ENCODE measurements around the gene RGS3. TPM values are rescaled to one million over a fixed set of nuclear protein-coding genes. Genes with fewer than 3 reads are reported as not detected.

RGS3 gene
- total RNA-seq, 2 donors from 2014 or later, result 112 to 184 TPM

DNA sequence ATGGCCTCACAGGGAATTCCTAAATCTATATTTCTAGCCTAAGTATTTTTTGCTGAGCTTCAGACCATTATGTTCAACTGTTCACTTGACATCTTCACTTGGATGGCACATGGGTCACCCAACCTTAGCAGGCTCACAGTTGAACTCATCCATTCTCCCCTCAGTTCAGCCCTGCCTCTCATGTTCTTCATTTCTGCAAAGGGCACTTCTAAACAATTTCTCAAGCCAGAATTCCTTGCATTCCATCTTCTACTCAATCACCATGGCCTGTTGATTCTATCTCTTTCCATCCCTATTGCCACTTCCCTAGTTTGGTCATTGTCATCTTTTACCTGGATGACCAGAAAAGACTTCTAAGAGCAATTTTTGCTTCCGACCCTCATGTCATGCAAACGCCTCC lies 7.3 kb upstream of the RGS3 start:
- Histone ChIP-seq H3K4me3 (no peak overlapping the region), H3K9me3 (no peaks in the 10 kb centered on the region), H3K27ac (peak overlapping the region; percentile 87 to 88), H3K36me3 (no peaks in the 10 kb centered on the region), H3K4me1 (peaks cover 0 to 34% of the 10 kb centered on the region in 2 donors), H3K27me3 (no peaks in the 10 kb centered on the region)
- no peak for TF ChIP-seq CTCF (IDR thresholded peaks at IDR 0.05)
- DNase-seq (ENCODE audit: low spot score), result peak; percentile 42

DNA sequence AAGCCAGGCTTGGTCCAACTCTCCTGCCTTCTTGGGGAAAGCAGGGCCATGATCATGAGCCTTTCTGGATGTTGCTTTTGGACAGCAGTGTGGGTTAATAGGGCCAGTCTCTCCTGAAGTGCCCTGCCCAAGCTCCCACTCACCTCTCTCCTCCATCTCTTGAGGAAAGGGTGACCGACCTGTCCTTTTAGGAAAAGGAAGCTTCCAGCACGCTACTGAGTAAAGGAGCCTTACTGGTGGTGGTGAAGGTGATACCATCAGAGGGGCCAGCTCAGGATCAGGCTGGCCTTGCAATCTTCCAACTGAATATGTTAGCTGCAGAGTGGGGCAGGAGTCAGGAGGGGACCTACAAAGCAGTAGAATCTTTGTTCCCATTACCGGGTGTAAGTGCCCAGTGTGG lies 2.2 kb upstream of the RGS3 start:
- Histone ChIP-seq H3K36me3 (no peaks in the 10 kb centered on the region), H3K9me3 (no peaks in the 10 kb centered on the region), H3K27me3 (no peaks in the 10 kb centered on the region), H3K4me3 (no peak overlapping the region), H3K4me1 (peaks cover 0 to 19% of the 10 kb centered on the region in 2 donors), H3K27ac (peak overlapping the region; percentile 74 to 89)
- peak; percentile 50 for DNase-seq (ENCODE audit: low spot score)
- no peak for TF ChIP-seq CTCF (IDR thresholded peaks at IDR 0.05)

- no peak for TF ChIP-seq CTCF (IDR thresholded peaks at IDR 0.05)
- Histone ChIP-seq H3K4me1 (peaks cover 0 to 15% of the 10 kb centered on the region in 2 donors), H3K36me3 (no peaks in the 10 kb centered on the region), H3K4me3 (no peak overlapping the region), H3K27me3 (no peaks in the 10 kb centered on the region), H3K9me3 (no peaks in the 10 kb centered on the region), H3K27ac (peak overlapping the region; percentile 74 to 89)
- no peak for DNase-seq (ENCODE audit: low spot score)
Measured at GRCh38 chr9:113461943-113462342, 1.6 kb upstream of the RGS3 start.

DNA sequence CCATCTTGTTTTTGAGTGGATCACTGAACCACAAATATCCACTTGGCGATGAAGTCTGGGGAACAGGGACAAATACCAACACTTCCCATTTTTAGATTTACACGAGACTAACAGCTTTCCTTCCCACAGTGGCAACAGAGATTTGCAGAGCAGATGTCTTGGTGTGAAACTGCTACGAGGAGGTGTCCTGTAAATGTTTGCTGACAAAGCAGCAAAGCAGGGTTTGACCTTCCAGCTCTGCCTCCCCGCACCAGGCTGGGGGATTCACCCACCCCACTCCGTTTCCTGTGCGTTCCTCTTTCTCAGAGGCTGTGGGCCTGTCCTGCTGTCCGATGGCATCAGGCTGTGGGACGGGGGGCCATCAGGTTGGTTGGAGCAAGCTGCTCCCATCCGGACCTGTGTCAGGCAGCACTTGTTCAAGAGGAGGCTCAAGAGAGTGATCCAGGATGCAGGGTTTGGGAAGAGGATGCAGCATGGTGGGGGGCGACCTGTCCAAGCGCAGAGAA lies 693 bp upstream of the RGS3 start:
- DNase-seq (ENCODE audit: low spot score), result peak; percentile 49
- Histone ChIP-seq H3K27ac (peak overlapping the region; percentile 74 to 89), H3K27me3 (no peaks in the 10 kb centered on the region), H3K36me3 (no peaks in the 10 kb centered on the region), H3K4me1 (peaks cover 0 to 10% of the 10 kb centered on the region in 2 donors), H3K4me3 (peak overlapping the region; percentile 43 to 51), H3K9me3 (no peaks in the 10 kb centered on the region)
- TF ChIP-seq CTCF (IDR thresholded peaks at IDR 0.05), result no peak

GRCh38 chr9:113464286-113464660 lies 746 bp downstream of the RGS3 start:
- TF ChIP-seq CTCF (IDR thresholded peaks at IDR 0.05), result no peak
- no peak for DNase-seq (ENCODE audit: low spot score)
- H3K4me3 ChIP-seq, result peak overlapping the region; percentile 43 to 51

DNA sequence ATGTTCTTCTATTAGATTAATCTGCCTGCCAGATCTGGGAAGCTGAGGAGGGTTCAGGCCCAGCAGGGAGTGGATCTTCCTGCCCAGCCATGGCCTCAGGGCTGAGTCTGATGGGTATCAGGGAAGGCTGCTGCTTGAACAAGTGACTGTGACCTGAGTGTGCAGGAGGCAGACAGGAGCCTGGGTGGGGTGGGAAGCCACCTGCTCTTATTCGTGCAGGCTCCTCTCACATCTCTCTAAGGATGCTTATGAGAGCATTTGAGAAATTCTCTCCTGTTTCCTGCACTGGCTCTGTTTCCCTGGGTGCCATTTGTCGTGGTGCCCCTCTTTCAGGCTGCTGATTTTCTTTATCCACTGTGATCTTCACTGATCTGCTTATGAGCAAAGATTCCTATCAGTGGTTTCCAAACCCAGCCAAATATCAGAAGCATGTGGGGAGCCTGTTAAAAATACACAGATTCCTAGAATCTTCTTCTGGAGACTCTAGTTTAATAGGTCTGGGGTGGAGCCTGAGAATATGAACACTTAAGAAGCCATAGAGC lies 2.1 kb downstream of the RGS3 start:
- no peaks in the 10 kb centered on the region for H3K27me3 ChIP-seq
- H3K4me1 ChIP-seq, result peaks cover 0 to 17% of the 10 kb centered on the region in 2 donors
- peak overlapping the region; percentile 74 to 89 for H3K27ac ChIP-seq
- peak overlapping the region; percentile 43 to 51 for H3K4me3 ChIP-seq
- no peak for TF ChIP-seq CTCF (IDR thresholded peaks at IDR 0.05)
- no peaks in the 10 kb centered on the region for H3K36me3 ChIP-seq
- peak; percentile 44 for DNase-seq (ENCODE audit: low spot score)
- H3K9me3 ChIP-seq, result no peaks in the 10 kb centered on the region

More at GRCh38 chr9:113464286-113464660, 746 bp downstream of the RGS3 start:
- H3K27ac ChIP-seq, result peak overlapping the region; percentile 74 to 89
- no peaks in the 10 kb centered on the region for H3K9me3 ChIP-seq
- H3K36me3 ChIP-seq, result no peaks in the 10 kb centered on the region
- peaks cover 0 to 16% of the 10 kb centered on the region in 2 donors for H3K4me1 ChIP-seq
- no peaks in the 10 kb centered on the region for H3K27me3 ChIP-seq
